Measurements from ENCODE around the gene AK5.

AK5 gene

GRCh38 chr1:77281491-77282186 lies at the start of gene AK5:
TSS of gene AK5 (plus strand) at chr1:77282019. CDS start at chr1:77282314, 295 bp downstream.
- DNase-seq, result peak; percentile 26

GRCh38 chr1:77232829-77233228 lies 49.0 kb upstream of the AK5 start:
- DNase-seq, result no peak

- DNase-seq, result no peak
These were observed 47.7 kb upstream of the AK5 start for GRCh38 chr1:77234096-77234495.

GRCh38 chr1:77234943-77235342 lies 46.9 kb upstream of the AK5 start:
- no peak for DNase-seq

- DNase-seq, result no peak
These were observed 43.4 kb upstream of the AK5 start for GRCh38 chr1:77238462-77238861.

GRCh38 chr1:77239311-77239710 lies 42.5 kb upstream of the AK5 start:
- DNase-seq, result no peak

- DNase-seq, result no peak
These were observed 36.0 kb upstream of the AK5 start for GRCh38 chr1:77245830-77246229.

GRCh38 chr1:77250126-77250525 lies 31.7 kb upstream of the AK5 start:
- no peak for DNase-seq

GRCh38 chr1:77253211-77253610 lies 28.6 kb upstream of the AK5 start:
- no peak for DNase-seq

GRCh38 chr1:77263708-77264107 lies 18.1 kb upstream of the AK5 start:
- DNase-seq, result no peak

- DNase-seq, result no peak
These were observed 16.6 kb upstream of the AK5 start for GRCh38 chr1:77265180-77265579.

GRCh38 chr1:77267035-77267434 lies 14.8 kb upstream of the AK5 start:
- DNase-seq, result no peak

- DNase-seq, result no peak
These were observed 9.8 kb upstream of the AK5 start for GRCh38 chr1:77271852-77272580.

- DNase-seq, result no peak
These were observed 7.9 kb upstream of the AK5 start for GRCh38 chr1:77273891-77274290.

GRCh38 chr1:77275194-77275593 lies 6.6 kb upstream of the AK5 start:
- DNase-seq, result no peak

GRCh38 chr1:77276941-77277340 lies 4.9 kb upstream of the AK5 start:
- no peak for DNase-seq

GRCh38 chr1:77279929-77280328 lies 1.9 kb upstream of the AK5 start:
- DNase-seq, result no peak

GRCh38 chr1:77280962-77281361 lies 857 bp upstream of the AK5 start:
- no peak for DNase-seq

GRCh38 chr1:77282187-77282865 lies 507 bp downstream of the AK5 start:
- peak; percentile 13 for DNase-seq

GRCh38 chr1:77282866-77283539 lies 1.2 kb downstream of the AK5 start:
- DNase-seq, result peak; percentile 12

GRCh38 chr1:77283701-77284425 lies 2.0 kb downstream of the AK5 start:
- DNase-seq, result peak; percentile 43

GRCh38 chr1:77287535-77287934 lies 5.7 kb downstream of the AK5 start:
- no peak for DNase-seq

- DNase-seq, result no peak
These were observed 6.5 kb downstream of the AK5 start for GRCh38 chr1:77288275-77288674.

Measured in NCI-H526 treated with DMSO at 0.1 percent for 48 hours (cell line).